NCI-H345 treated with DMSO at 0.1 percent for 48 hours (cell line): Measurements from ENCODE around the gene RGS7.
"Not testable (repeated sequence)": the region's sequence is repeated elsewhere in the genome, so short reads cannot be mapped to it uniquely, and the experiment has no call there.

Experiments used
- DNase-seq: peaks from one replicate; lab custom pipeline; 2025; ENCODE audit not compliant: unreplicated experiment; lab: John Stamatoyannopoulos, UW

RGS7 gene

DNA sequence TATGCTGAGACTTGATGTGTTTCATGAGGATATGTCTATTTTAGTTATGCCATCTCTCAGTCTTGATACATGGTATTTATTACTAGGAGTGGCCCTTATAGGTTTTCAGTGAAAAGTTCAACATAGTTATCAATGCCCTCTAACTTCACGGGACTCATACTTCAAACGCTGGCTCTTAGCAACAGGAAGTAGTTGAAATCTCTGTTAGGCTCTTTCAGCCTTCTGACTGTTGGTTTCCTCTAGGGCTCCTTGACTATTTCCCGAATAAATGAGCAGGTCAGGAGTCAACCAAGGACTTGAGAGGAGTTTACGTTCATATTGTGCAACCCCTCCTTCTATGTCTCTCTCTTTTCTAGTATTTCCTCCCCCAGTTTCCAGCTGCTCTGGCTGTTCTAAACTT is 141.8 kb downstream of the RGS7 start:
- DNase-seq = no peak

- DNase-seq = no peak
Observed at GRCh38 chr1:241213139-241213538, 143.9 kb downstream of the RGS7 start.

DNA sequence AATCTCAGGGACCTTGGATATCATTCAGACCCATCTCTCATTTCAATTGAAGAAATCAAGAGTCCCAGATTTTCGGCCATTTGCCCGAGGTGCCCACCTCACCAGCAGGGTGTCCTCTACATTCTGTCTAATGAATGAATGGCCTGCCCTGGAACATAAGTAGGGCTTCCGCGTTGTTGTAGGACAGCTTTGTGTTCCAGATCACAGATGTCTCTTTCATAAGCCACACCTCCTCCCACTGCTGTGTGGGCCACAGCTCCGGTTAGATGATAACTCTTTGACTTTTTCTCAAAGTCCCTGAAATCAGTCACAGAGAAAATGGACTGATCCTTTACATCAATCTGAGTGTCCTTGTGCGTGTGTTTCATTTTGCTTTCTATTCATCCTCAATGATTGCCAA is 144.4 kb downstream of the RGS7 start:
- no peak for DNase-seq

DNA sequence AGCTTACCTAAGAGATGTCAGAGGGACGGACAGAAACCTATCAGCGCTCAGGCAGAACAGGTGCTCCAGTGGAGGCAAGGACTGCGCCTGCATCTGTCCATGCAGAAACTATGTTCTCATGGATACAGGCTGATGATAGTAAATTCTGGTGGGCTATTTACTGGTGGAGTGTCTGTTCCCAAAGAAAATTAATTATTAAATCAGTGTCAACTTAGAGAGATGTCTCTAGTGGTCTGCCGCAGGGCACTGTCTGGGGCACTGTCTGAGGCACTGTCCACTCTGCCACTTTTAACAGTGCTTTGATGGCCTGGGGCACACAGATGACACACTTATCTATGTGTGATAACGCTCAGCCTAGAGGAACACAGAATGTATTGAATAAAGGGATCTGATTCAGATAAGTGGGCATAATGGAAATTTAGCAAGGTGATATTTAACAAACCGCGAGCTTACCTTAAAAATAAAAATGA is 148.1 kb downstream of the RGS7 start:
- peak; percentile 82 for DNase-seq

DNA sequence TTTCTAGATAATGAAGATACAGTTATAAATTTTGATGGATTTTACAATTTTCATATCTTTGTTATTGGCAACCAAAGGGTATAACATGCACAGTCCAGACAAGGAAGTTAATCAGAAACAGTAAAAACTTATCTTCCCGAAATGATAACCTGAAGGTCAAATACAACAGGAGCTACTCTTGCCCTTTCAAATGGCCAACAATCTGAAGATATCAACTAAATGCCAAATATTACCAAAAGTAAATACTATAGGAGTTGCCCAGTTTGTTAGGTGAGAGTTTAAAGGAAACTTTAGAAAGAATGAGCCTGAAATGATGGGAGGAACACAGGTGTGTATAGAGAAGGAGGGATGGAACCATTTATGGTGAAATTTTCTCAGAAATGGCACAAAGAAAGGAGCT is 153.2 kb downstream of the RGS7 start:
- no peak for DNase-seq

DNA sequence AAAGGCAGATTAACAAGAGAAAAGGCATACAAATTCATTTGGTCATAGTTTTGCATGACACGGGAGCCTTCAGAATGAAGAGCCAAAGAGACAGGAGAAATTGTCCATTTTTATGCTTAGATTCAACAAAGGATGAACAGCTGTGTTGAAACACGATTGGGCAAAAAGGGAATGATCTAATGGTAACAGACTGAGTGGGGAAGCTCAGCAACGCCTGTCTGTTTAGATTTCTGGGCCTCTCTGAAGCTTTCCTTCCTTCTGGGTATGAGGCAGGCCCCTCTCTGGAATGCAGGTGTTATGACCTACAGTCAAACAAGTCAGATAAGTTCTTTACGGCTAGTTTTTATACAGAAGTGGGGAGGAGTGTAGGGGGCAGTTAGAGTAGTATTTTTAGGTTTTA is 154.6 kb downstream of the RGS7 start:
- DNase-seq = no peak

- no peak for DNase-seq
Observed at GRCh38 chr1:241186716-241187115, 170.3 kb downstream of the RGS7 start.

GRCh38 chr1:241181971-241182370 is 175.0 kb downstream of the RGS7 start:
- no peak for DNase-seq

DNA sequence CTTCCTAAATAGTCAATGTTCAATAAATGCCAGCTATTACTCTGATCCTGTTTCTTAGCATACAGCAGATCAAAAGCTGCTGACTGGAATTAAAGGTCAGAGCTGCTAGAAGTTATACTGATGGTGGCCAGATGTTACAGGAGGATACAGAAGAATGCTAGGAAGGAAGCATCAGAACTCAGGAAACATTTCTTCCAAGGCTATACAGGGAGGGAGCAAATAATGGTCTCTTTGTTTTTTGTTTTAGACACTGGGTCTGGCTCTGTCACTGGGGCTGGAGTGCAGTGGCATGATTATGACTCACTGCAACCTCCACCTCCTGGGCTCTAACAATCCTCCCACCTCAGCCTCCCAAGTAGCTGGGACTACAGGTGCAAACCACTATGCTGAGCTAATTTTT is 175.5 kb downstream of the RGS7 start:
- DNase-seq = no peak

DNA sequence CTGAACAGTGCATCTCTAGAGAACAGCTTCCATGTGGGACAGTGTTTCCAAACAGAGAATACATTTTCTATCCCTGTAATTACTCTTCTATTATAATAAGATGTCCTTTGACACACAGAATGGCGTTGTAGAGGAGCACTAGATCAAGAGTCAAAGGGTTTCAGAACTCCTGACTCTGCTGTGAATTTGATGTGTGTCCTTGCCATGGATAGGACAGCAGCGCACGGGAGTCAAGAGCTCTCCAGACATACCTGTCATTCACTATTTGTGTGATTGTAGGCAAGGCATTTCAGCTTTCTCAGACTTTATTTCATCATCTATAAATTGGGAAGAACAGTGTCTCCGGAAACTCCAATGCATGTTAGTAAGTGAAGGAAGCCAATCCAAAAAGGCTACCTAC is 176.4 kb downstream of the RGS7 start:
- no peak for DNase-seq

- no peak for DNase-seq
Observed at GRCh38 chr1:241177660-241178059, 179.3 kb downstream of the RGS7 start.

GRCh38 chr1:241172486-241172885 is 184.5 kb downstream of the RGS7 start:
- no peak for DNase-seq

GRCh38 chr1:241171991-241172390 is 185.0 kb downstream of the RGS7 start:
- no peak for DNase-seq

DNA sequence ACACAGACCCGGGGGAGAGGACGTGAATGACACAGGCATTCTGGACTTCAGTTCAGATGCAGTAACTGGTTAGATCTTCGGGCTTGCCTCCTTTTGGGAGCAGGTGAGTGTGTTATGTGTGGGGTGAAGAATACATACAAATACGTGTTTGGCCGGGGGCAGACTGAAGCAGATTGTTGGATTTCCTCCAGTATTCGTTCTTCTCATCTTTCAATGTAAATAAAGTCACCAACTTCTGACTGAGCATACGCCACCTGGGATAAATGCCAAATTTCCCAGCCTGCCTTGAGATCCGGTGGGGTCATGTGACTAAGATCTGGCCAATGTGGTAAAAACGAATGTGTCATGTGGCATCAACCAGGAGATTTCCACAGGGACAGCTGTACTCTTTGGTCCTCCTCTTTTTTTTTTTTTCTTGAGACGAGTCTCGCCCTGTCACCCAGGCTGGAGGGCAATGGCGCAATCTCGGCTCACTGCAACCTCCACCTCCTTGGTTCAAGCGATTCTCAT is 189.8 kb downstream of the RGS7 start:
- DNase-seq = peak; percentile 36

GRCh38 chr1:241166625-241167024 is 190.4 kb downstream of the RGS7 start:
- DNase-seq = no peak

DNA sequence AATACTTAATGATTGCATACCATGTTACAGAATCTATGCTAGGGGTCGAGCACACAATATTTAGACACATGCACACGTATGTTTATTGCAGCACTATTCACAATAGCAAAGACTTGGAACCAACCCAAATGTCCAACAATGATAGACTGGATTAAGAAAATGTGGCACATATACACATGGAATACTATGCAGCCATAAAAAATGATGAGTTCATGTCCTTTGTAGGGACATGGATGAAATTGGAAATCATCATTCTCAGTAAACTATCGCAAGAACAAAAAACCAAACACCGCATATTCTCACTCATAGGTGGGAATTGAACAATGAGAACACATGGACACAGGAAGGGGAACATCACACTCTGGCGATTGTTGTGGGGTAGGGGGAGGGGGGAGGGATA is 191.7 kb downstream of the RGS7 start:
- not testable (repeated sequence) for DNase-seq

DNA sequence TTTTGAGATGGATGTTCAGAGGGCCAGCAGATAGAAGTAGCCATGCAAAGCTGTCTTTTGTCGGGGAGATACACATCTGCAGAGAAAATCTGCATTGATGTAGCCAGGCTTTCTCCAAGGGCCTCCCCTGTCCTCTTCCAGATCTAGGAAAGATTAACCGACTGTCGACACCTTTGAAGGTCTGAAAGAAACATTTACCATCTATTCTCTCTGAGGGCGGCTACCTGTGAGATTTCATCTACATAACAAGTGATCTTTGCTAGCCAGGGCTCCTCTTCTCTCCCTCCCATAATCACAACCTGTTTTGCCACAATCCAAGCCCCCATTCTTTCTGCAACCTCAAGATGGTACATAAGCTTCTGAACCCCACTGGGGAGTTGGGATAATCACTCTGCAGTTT is 193.6 kb downstream of the RGS7 start:
- DNase-seq = no peak

DNA sequence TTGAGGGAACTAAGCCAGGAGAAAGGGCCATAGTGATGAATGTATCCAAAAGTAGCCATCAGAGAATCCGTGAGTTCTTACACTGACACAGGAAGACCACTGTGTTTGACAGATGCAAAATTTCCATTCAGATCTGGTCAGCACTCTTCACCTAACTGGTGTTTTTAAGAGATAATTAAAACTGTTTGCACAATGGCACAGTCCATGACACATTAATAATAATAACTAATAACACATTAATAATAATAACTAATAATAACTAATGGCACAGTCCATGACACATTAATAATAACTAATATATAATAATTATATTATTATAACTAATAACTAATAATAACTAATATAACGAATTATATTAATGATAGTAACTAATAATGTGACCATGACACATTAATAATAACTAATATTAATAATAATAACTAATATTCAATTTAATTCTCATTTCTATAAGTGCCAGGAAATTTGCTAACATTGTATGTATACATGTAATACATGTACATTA is 195.8 kb downstream of the RGS7 start:
- DNase-seq = no peak

DNA sequence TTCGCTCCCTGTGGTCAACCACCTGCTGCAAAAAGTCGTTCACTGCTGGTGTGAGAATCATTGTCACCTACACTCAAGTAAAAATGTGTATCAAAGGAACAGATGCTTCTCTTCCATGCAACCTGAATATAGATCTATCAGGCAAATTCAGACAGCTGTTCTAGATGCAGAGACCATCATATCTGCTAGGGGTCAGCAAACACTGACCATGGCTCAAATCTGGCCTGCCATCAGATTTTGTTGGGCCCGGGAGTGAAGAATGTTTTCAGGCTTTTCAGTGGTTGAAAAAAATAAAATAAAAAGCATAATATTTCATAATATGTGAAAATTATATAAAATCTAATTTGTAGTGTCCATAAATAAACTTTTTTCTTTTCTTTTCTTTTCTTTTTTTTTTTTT is 199.6 kb downstream of the RGS7 start:
- no peak for DNase-seq

DNA sequence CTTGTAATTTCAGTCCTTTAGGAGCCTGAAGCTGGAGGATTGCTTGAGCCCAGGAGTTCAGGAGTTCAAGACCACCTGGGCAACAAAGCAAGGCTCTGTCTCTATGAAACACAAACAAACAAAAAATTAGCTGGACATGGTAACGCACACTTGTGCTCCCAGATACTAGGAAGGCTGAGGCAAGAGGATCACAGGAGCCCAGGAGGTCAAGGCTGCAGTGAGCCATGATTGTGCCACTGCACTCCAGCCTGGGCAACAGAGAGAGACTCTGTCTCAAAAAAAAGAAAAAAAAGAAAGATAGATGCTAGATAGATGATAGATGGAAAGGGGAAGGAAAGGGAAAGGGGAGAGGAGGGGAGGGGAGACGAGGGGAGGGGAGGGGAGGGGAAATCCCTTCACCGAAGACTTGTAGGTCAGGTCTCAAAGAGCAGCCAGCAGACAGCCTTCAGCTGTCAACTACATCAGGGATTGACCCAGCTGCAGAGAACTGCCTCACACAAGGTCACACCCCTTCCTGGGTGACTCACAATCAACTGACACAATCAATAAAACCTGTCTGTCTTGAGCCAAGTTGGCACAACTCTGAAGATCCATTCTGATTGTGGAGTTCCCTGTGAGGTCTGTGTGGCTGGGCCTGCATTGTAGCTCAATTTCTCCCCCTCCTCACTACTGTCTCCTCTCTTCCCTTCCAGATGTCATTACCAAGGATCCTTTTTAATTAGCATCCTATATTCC is 200.6 kb downstream of the RGS7 start:
- no peak for DNase-seq

DNA sequence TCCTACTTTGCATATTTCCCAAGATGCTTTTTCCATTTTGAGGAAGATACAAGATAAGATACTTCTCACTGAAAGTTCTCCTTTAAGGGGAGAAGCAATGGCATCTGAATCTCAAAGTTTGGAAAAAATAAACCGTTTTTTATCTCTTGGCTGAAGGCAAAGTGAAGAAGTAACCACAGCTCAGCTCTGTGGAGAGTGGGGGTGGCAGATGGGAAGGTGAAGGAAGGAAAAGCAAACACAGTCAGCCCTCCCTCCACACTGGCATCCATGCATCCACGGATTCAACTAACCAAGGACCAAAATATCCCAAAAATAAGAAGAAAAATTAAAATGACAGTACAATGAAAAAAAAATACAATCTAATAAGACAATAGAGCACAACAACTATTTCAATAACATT is 211.1 kb downstream of the RGS7 start:
- DNase-seq = no peak

GRCh38 chr1:241143765-241144442 is 213.1 kb downstream of the RGS7 start:
- no peak for DNase-seq
